HG03558 (cell line): ENCODE measurements around the gene BDNF.
"Not testable (repeated sequence)": the region's sequence is repeated elsewhere in the genome, so short reads cannot be mapped to it uniquely, and the experiment has no call there.

Experiments used
- ATAC-seq: cut with Tn5 transposase; IDR thresholded peaks from one replicate; pipeline ENCODE4 v1.9.1; 2021; ENCODE audit warnings: moderate number of reproducible peaks; ENCODE audit not compliant: unreplicated experiment; ENCODE audit errors: extremely low read depth

Gene BDNF

GRCh38 chr11:27673979-27674663 lies 26.1 kb downstream of the BDNF start:
- no peak for ATAC-seq

- no peak for ATAC-seq
These were observed 27.3 kb downstream of the BDNF start for GRCh38 chr11:27672836-27673464.

- ATAC-seq = not testable (repeated sequence)
These were observed 34.6 kb downstream of the BDNF start for GRCh38 chr11:27665508-27666101.

GRCh38 chr11:27663326-27663725 lies 36.9 kb downstream of the BDNF start:
- ATAC-seq = no peak

- no peak for ATAC-seq
These were observed 40.1 kb downstream of the BDNF start for GRCh38 chr11:27660171-27660570.

- no peak for ATAC-seq
These were observed 41.6 kb downstream of the BDNF start for GRCh38 chr11:27658535-27659236.

- ATAC-seq = no peak
These were observed 43.3 kb downstream of the BDNF start for GRCh38 chr11:27656806-27657483.

- ATAC-seq = no peak
These were observed 43.9 kb downstream of the BDNF start for GRCh38 chr11:27656320-27656719.

- ATAC-seq = no peak
These were observed 46.1 kb downstream of the BDNF start for GRCh38 chr11:27653990-27654758.

GRCh38 chr11:27651711-27652110 lies 48.5 kb downstream of the BDNF start:
- ATAC-seq = no peak

- no peak for ATAC-seq
These were observed 49.3 kb downstream of the BDNF start for GRCh38 chr11:27650988-27651387.

- no peak for ATAC-seq
These were observed 50.5 kb downstream of the BDNF start for GRCh38 chr11:27649800-27650199.

GRCh38 chr11:27648840-27649239 lies 51.4 kb downstream of the BDNF start:
- no peak for ATAC-seq

GRCh38 chr11:27646051-27646818 lies 54.0 kb downstream of the BDNF start:
- ATAC-seq = no peak

- ATAC-seq = no peak
These were observed 57.3 kb downstream of the BDNF start for GRCh38 chr11:27642954-27643353.

- ATAC-seq = no peak
These were observed 59.3 kb downstream of the BDNF start for GRCh38 chr11:27640954-27641353.

GRCh38 chr11:27635567-27636037 lies 64.7 kb downstream of the BDNF start:
- ATAC-seq = no peak

GRCh38 chr11:27634776-27635175 lies 65.5 kb downstream of the BDNF start:
- not testable (repeated sequence) for ATAC-seq

GRCh38 chr11:27634282-27634681 lies 66.0 kb downstream of the BDNF start:
- ATAC-seq = not testable (repeated sequence)
